H1 (cell line): ENCODE results near the gene ADGRG1. TPM values are rescaled to one million over a fixed set of nuclear protein-coding genes. Genes with fewer than 3 reads are reported as not detected.

ENCODE experiments used
- CTCF ChIA-PET: fragments of 300-600 bp; sonication (Branson Sonifier 250); formaldehyde crosslinking; loops from one replicate; lab custom pipeline; 2021; ENCODE audit not compliant: partially characterized antibody; lab: Charles Lee
- POLR2A ChIA-PET: fragments of 300-600 bp; sonication (Branson Sonifier 250); formaldehyde crosslinking; loops from one replicate; lab custom pipeline; 2021; ENCODE audit warnings: inconsistent platforms; ENCODE audit not compliant: partially characterized antibody; lab: Charles Lee
- DNase-seq, 2 experiments: peaks; one replicate each; pipeline versions ENCODE4 v3.0.0 to v3.0.0-alpha.2; 2010 to 2022; ENCODE audit warnings: low spot score in 2 of 2, low read depth in 1 of 2, mixed read lengths in 1 of 2
- FAIRE-seq: peaks from 2 replicates; lab custom pipeline; 2011; peaks lifted over from hg19 to GRCh38; lab: Jason Lieb, UNC
- H2AFZ ChIP-seq: 2 replicates; pipeline ENCODE4 v1.8.1; 2012; ENCODE audit warnings: low read length, inconsistent platforms
- H2AK5ac ChIP-seq: 2 replicates; pipeline ENCODE4 v1.6.1; 2013; ENCODE audit warnings: low read depth, low read length
- H2BK120ac ChIP-seq: replicated peaks from 2 replicates; pipeline ENCODE3; 2013; ENCODE audit warnings: low read depth, low read length, inconsistent platforms
- H2BK12ac ChIP-seq: 2 replicates; pipeline ENCODE4 v1.6.1; 2013; ENCODE audit warnings: low read depth, low read length
- H2BK15ac ChIP-seq: 2 replicates; pipeline ENCODE4 v1.6.1; 2013; ENCODE audit warnings: low read length
- H2BK20ac ChIP-seq: 2 replicates; pipeline ENCODE4 v1.6.1; 2013; ENCODE audit warnings: low read length
- H2BK5ac ChIP-seq: 2 replicates; pipeline ENCODE4 v1.6.1; 2013; ENCODE audit warnings: low read depth, low read length
- H3K14ac ChIP-seq: 2 replicates; pipeline ENCODE4 v1.6.1; 2013; ENCODE audit warnings: inconsistent platforms; ENCODE audit not compliant: insufficient read length
- H3K18ac ChIP-seq: 2 replicates; pipeline ENCODE4 v1.6.1; 2013; ENCODE audit warnings: low read length; ENCODE audit errors: extremely low read depth
- H3K23ac ChIP-seq: 2 replicates; pipeline ENCODE4 v1.6.1; 2013; ENCODE audit warnings: inconsistent platforms; ENCODE audit not compliant: insufficient read length
- H3K23me2 ChIP-seq: 2 replicates; pipeline ENCODE4 v1.6.1; 2013; ENCODE audit warnings: low read depth, low read length
- H3K27ac ChIP-seq: 2 replicates; pipeline ENCODE4 v1.6.1; 2011; ENCODE audit warnings: low read depth, low read length, inconsistent platforms
- H3K27me3 ChIP-seq, 4 experiments: replicated peaks in 1 of 4; 1 replicate in 1 of 4; 2 replicates in 3 of 4; pipeline versions ENCODE4 v1.6.1 to v1.8.1; 2011 to 2013; ENCODE audit warnings: low read length in 3 of 4, mild to moderate bottlenecking in 3 of 4, inconsistent platforms in 2 of 4, mixed read lengths in 2 of 4, moderate library complexity in 1 of 4; ENCODE audit not compliant: control insufficient read depth in 3 of 4, insufficient read depth in 3 of 4; ENCODE audit errors: extremely low read depth in 1 of 4
- H3K36me3 ChIP-seq, 4 experiments: 2 replicates each; pipeline versions ENCODE4 v1.6.1 to v1.8.1; 2011 to 2013; ENCODE audit warnings: mild to moderate bottlenecking in 4 of 4, low read length in 3 of 4, moderate library complexity in 2 of 4, control low read depth in 1 of 4, inconsistent platforms in 1 of 4; ENCODE audit not compliant: insufficient read depth in 4 of 4, control insufficient read depth in 2 of 4
- H3K4ac ChIP-seq: replicated peaks from 2 replicates; pipeline ENCODE3; 2013; ENCODE audit warnings: low read length, low read depth, mixed read lengths, inconsistent platforms; ENCODE audit not compliant: insufficient read length
- H3K4me1 ChIP-seq, 4 experiments: replicated peaks in 1 of 4; 1 replicate in 1 of 4; 2 replicates in 3 of 4; pipeline versions ENCODE4 v1.6.1 to v1.8.1; 2011 to 2013; ENCODE audit warnings: low read length in 3 of 4, inconsistent platforms in 2 of 4, mixed read lengths in 1 of 4; ENCODE audit not compliant: insufficient read depth in 4 of 4, control insufficient read depth in 3 of 4
- H3K4me2 ChIP-seq, 2 experiments: 2 replicates each; pipeline versions ENCODE4 v1.6.1 to v1.8.1; 2011 to 2013; ENCODE audit warnings: low read depth in 2 of 2, low read length in 2 of 2, control low read depth in 1 of 2, inconsistent platforms in 1 of 2, mild to moderate bottlenecking in 1 of 2; ENCODE audit not compliant: insufficient read depth in 1 of 2
- H3K4me3 ChIP-seq, 4 experiments: fragments of 200-600, 300-600 bp in 1 of 4; sonication (generic), shearing (Covaris generic), sonication (Bioruptor Twin) in 1 of 4; 2 replicates each; pipeline versions ENCODE4 v1.5.1 to v1.8.1; 2011 to 2016; ENCODE audit warnings: low read length in 4 of 4, low read depth in 3 of 4, control low read depth in 2 of 4, inconsistent platforms in 2 of 4, mild to moderate bottlenecking in 2 of 4, mixed read lengths in 1 of 4, moderate library complexity in 1 of 4; ENCODE audit not compliant: insufficient read depth in 2 of 4; ENCODE audit errors: extremely low read depth in 1 of 4
- H3K56ac ChIP-seq: replicated peaks from 2 replicates; pipeline ENCODE3; 2013; ENCODE audit warnings: low read depth, mild to moderate bottlenecking, mixed read lengths, low read length, inconsistent platforms; ENCODE audit not compliant: insufficient read length
- H3K79me1 ChIP-seq: 2 replicates; pipeline ENCODE4 v1.6.1; 2013; ENCODE audit warnings: low read depth, low read length, control low read depth
- H3K79me2 ChIP-seq, 2 experiments: 2 replicates each; pipeline versions ENCODE4 v1.6.1 to v1.8.1; 2012 to 2013; ENCODE audit warnings: low read length in 2 of 2, mild to moderate bottlenecking in 2 of 2, inconsistent platforms in 1 of 2; ENCODE audit not compliant: insufficient read depth in 2 of 2, control insufficient read depth in 1 of 2
- H3K9ac ChIP-seq, 4 experiments: replicated peaks in 1 of 4; 1 replicate in 1 of 4; 2 replicates in 3 of 4; pipeline versions ENCODE4 v1.6.1 to v1.8.1; 2011 to 2013; ENCODE audit warnings: low read depth in 3 of 4, low read length in 3 of 4, control low read depth in 2 of 4, mild to moderate bottlenecking in 2 of 4, moderate library complexity in 2 of 4, inconsistent platforms in 1 of 4; ENCODE audit errors: extremely low read depth in 1 of 4
- H3K9me3 ChIP-seq, 2 experiments: 2 replicates each; pipeline versions ENCODE4 v1.6.1 to v1.8.1; 2012 to 2013; ENCODE audit warnings: mild to moderate bottlenecking in 2 of 2, moderate library complexity in 2 of 2, control low read depth in 1 of 2, inconsistent platforms in 1 of 2, low read depth in 1 of 2, low read length in 1 of 2, mixed read lengths in 1 of 2; ENCODE audit not compliant: insufficient read depth in 2 of 2
- H4K20me1 ChIP-seq, 2 experiments: replicated peaks in 1 of 2; 2 replicates each; pipeline versions ENCODE3 to v1.8.1; 2011 to 2013; ENCODE audit warnings: inconsistent platforms in 2 of 2, low read length in 2 of 2, mild to moderate bottlenecking in 1 of 2; ENCODE audit not compliant: insufficient read depth in 2 of 2, control insufficient read depth in 1 of 2
- H4K5ac ChIP-seq: 2 replicates; pipeline ENCODE4 v1.6.1; 2013; ENCODE audit warnings: low read length, low read depth, mixed read lengths, inconsistent platforms; ENCODE audit not compliant: insufficient read length
- H4K8ac ChIP-seq: 2 replicates; pipeline ENCODE4 v1.8.0; 2013; ENCODE audit warnings: mild to moderate bottlenecking, moderate library complexity, low read length, inconsistent platforms; ENCODE audit not compliant: insufficient read depth; ENCODE audit errors: extremely low read depth
- H4K91ac ChIP-seq: replicated peaks from 2 replicates; pipeline ENCODE3; 2013; ENCODE audit warnings: low read length, mixed read lengths, inconsistent platforms; ENCODE audit not compliant: insufficient read length
- ASH2L ChIP-seq: fragments of 200-600, 300-600 bp; sonication (generic); IDR thresholded peaks from one replicate; pipeline ENCODE4 v1.7.1; 2017; ENCODE audit warnings: low read length
- BCL11A ChIP-seq, 2 experiments: IDR thresholded peaks; one replicate each; pipeline ENCODE4 v1.6.1; 2011; ENCODE audit warnings: low read depth in 2 of 2, low read length in 2 of 2, mild to moderate bottlenecking in 2 of 2
- CTBP2 ChIP-seq: IDR thresholded peaks from 2 replicates; pipeline ENCODE4 v1.7.0; 2011; ENCODE audit warnings: borderline replicate concordance, mild to moderate bottlenecking, moderate library complexity, mixed read lengths, low read length; ENCODE audit not compliant: insufficient read depth, insufficient read length
- FOSL1 ChIP-seq: IDR thresholded peaks from 2 replicates; pipeline ENCODE4 v1.6.1; 2011; ENCODE audit warnings: mild to moderate bottlenecking, low read depth, low read length, moderate library complexity; ENCODE audit not compliant: insufficient read depth
- GTF2F1 ChIP-seq: IDR thresholded peaks from 2 replicates; pipeline ENCODE4 v1.6.1; 2012; ENCODE audit warnings: low read depth, low read length, improper control_type of control experiment, borderline replicate concordance
- JUND ChIP-seq: IDR thresholded peaks from 2 replicates; pipeline ENCODE4 v1.6.1; 2011; ENCODE audit warnings: mild to moderate bottlenecking, improper control_type of control experiment, low read length
- PHF8 ChIP-seq: fragments of 200-600 bp; sonication (generic); conservative IDR thresholded peaks from 2 replicates; pipeline ENCODE4 v1.7.1; 2012; ENCODE audit warnings: low read depth, mild to moderate bottlenecking, inconsistent platforms, low read length, moderate library complexity
- POLR2A ChIP-seq, 2 experiments: IDR thresholded peaks; 1 replicate in 1 of 2; 2 replicates in 1 of 2; pipeline ENCODE4 v1.6.1; 2011; ENCODE audit warnings: low read depth in 2 of 2, low read length in 2 of 2, mild to moderate bottlenecking in 2 of 2; ENCODE audit errors: control extremely low read depth in 1 of 2
- POU5F1 ChIP-seq: IDR thresholded peaks from 2 replicates; pipeline ENCODE4 v1.6.1; 2011; ENCODE audit warnings: low read depth, mild to moderate bottlenecking, low read length, moderate library complexity
- RBBP5 ChIP-seq: IDR thresholded peaks from 2 replicates; pipeline ENCODE4 v1.7.1; 2012; ENCODE audit warnings: low read depth, mild to moderate bottlenecking, inconsistent platforms, low read length, moderate library complexity, borderline replicate concordance
- RNF2 ChIP-seq: fragments of 200-900, 300-1000 bp; sonication (generic); IDR thresholded peaks from 2 replicates; pipeline ENCODE4 v1.7.1; 2016; ENCODE audit warnings: borderline replicate concordance, low read depth, mild to moderate bottlenecking, antibody characterized with exemption, low read length; ENCODE audit not compliant: poor library complexity, severe bottlenecking; ENCODE audit errors: missing control alignments
- TEAD4 ChIP-seq: IDR thresholded peaks from 2 replicates; pipeline ENCODE4 v1.6.1; 2012; ENCODE audit warnings: low read depth, low read length, inconsistent platforms, mixed read lengths
- WGBS, 2 experiments: shearing (Covaris generic) in 1 of 2; methylation state at CpG; one replicate each; pipeline versions ENCODE4 v1.1.6 to v1.1.7; 2013 to 2015; ENCODE audit warnings: low lambda C conversion rate in 2 of 2, mixed read lengths in 2 of 2, inconsistent platforms in 1 of 2, low coverage in 1 of 2, missing lambda C conversion rate in 1 of 2; ENCODE audit not compliant: insufficient replicate concordance in 2 of 2, insufficient coverage in 1 of 2, insufficient read length in 1 of 2; ENCODE audit errors: extremely low coverage in 1 of 2, missing lambda C conversion rate in 1 of 2; 5-methylcytosine and 5-hydroxymethylcytosine counted together
- polyA plus RNA-seq, 7 experiments: library from polyadenylated mRNA; depleted of rRNA in 3 of 7; stranded (reverse) in 5 of 7; unstranded in 2 of 7; fragments of >200 nt in 5 of 7; fragments of 200-250 nt in 2 of 7; gene quantifications; 1 replicate in 5 of 7; 2 replicates in 1 of 7; 4 replicates in 1 of 7; pipeline versions ENCODE4 v1.2.1 to v1.2.3, GENCODE V29; 2011 to 2013; ENCODE audit warnings: missing spikeins in 2 of 7, mixed read lengths in 2 of 7
- total RNA-seq: library from RNA; stranded (reverse); fragmentation: NEBNext Ultra II Directional; extraction: Animal tissue kit (Norgen Biotek cat#: 25700); gene quantifications from 2 replicates; pipeline ENCODE4 v1.2.1, GENCODE V29; 2021

Gene ADGRG1
- total and polyA plus RNA-seq, 2 of the 8 experiments (the other 6 are each of a cell fraction or from before 2014, with no cell fraction given): 1.3 to 2.6 TPM

GRCh38 chr16:57624806-57625500 is 3.5 kb upstream of the ADGRG1 start:
- 88% methylated on average over 15 of the region's 17 CpGs; no CpG with 5 or more reads in 1 of the 2 experiments for WGBS, 2 experiments
- Histone ChIP-seq H3K4me2 (no peak overlapping the region), H3K14ac (no peak overlapping the region), H4K5ac (no peak overlapping the region), H3K23ac (no peak overlapping the region), H2BK12ac (peak overlapping the region; percentile 44; the same call in 1 of the 2 replicates), H2BK20ac (no peak overlapping the region), H3K23me2 (peaks cover 7% of the 10 kb centered on the region; the same call in 1 of the 2 replicates), H4K20me1 (peaks cover 0 to 4% of the 10 kb centered on the region in 2 experiments), H3K4me3 (no peak overlapping the region), H3K18ac (no peak overlapping the region), H3K9me3 (no peaks in the 10 kb centered on the region), H3K56ac (no peak overlapping the region), H3K27ac (no peak overlapping the region), H4K91ac (no peak overlapping the region), H3K27me3 (peaks cover 0 to 2% (median 0%) of the 10 kb centered on the region in 4 experiments; a peak in 2 of 7 replicates), H3K36me3 (no peaks in the 10 kb centered on the region), H3K4ac (peak overlapping the region; percentile 34), H2AFZ (no peak overlapping the region), H3K79me2 (no peaks in the 10 kb centered on the region), H4K8ac (peak overlapping the region; percentile 66; the same call in 1 of the 2 replicates), H3K4me1 (peaks cover 0 to 32% (median 26%) of the 10 kb centered on the region in 4 experiments; a peak in 6 of 7 replicates), H3K79me1 (no peaks in the 10 kb centered on the region), H2BK15ac (no peak overlapping the region), H3K9ac (no peak overlapping the region), H2BK120ac (no peak overlapping the region), H2AK5ac (no peak overlapping the region), H2BK5ac (no peak overlapping the region)
- DNase-seq (no peak), FAIRE-seq (no peak)
- ChIA-PET POLR2A (interaction anchor here (1.0 to 1.7 kb wide), 2 partner anchors 8 to 14 kb away, joined by 3 to 6 read pairs; no protein-coding TSS in a partner anchor), CTCF (interaction anchor here (1.2 to 10.1 kb wide), 6 partner anchors 8 to 48 kb away, joined by 3 to 79 read pairs (median 10); partner anchors contain the start of gene ADGRG3)
- no peak for TF ChIP-seq FOSL1
- TF ChIP-seq RNF2: no peak
- TF ChIP-seq POU5F1: no peak
- no peak for TF ChIP-seq JUND
- TF ChIP-seq CTBP2: no peak
- no peak for TF ChIP-seq GTF2F1
- TF ChIP-seq ASH2L: no peak
- no peak for TF ChIP-seq BCL11A (IDR thresholded peaks at IDR 0.05; ENCODE audit: low read depth in 2 of 2, low read length in 2 of 2)
- TF ChIP-seq POLR2A (IDR thresholded peaks at IDR 0.05; ENCODE audit: control extremely low read depth in 1 of 2, low read depth in 2 of 2, low read length in 2 of 2): no peak
- no peak for TF ChIP-seq TEAD4
- TF ChIP-seq PHF8: no peak
- no peak for TF ChIP-seq RBBP5
